Neural progenitor cell (in vitro differentiated cells): ENCODE data around the gene SPTBN4. TPM values are rescaled to one million over a fixed set of nuclear protein-coding genes. Genes with fewer than 3 reads are reported as not detected.

Experiments used
- DNase-seq: peaks from one replicate; pipeline ENCODE4 v3.0.0-alpha.2; 2016; ENCODE audit warnings: low spot score
- H2AFZ ChIP-seq: fragments of 200-600 bp; sonication (generic); replicated peaks from 2 replicates; pipeline ENCODE4 v1.6.1; 2016; ENCODE audit warnings: antibody characterized with exemption
- H3F3A ChIP-seq: fragments of 200-600 bp; sonication (generic); 2 replicates; pipeline ENCODE4 v1.6.1; 2016; ENCODE audit warnings: antibody characterized with exemption, low read depth
- H3K27ac ChIP-seq: fragments of 200-600 bp; sonication (generic); 2 replicates; pipeline ENCODE4 v1.5.1; 2016; ENCODE audit warnings: mild to moderate bottlenecking
- H3K27me3 ChIP-seq: fragments of 200-600 bp; sonication (generic); 2 replicates; pipeline ENCODE4 v1.6.1; 2016; ENCODE audit warnings: mild to moderate bottlenecking, moderate library complexity
- H3K36me3 ChIP-seq: fragments of 200-600 bp; sonication (generic); 2 replicates; pipeline ENCODE4 v1.5.1; 2016
- H3K4me1 ChIP-seq: fragments of 200-600 bp; sonication (generic); 2 replicates; pipeline ENCODE4 v1.6.1; 2016; ENCODE audit warnings: mixed run types
- H3K4me2 ChIP-seq: fragments of 200-600 bp; sonication (generic); 2 replicates; pipeline ENCODE4 v1.6.1; 2016
- H3K4me3 ChIP-seq: fragments of 200-600 bp; sonication (generic); 2 replicates; pipeline ENCODE4 v1.5.1; 2016
- H3K79me2 ChIP-seq: fragments of 200-600 bp; sonication (generic); 2 replicates; pipeline ENCODE4 v1.6.1; 2016; ENCODE audit warnings: low read depth
- H3K9ac ChIP-seq: fragments of 200-600 bp; sonication (generic); 2 replicates; pipeline ENCODE4 v1.6.1; 2016
- H3K9me3 ChIP-seq: fragments of 200-600 bp; sonication (generic); 2 replicates; pipeline ENCODE4 v1.5.1; 2016; ENCODE audit warnings: low read depth
- H4K20me1 ChIP-seq: fragments of 200-600 bp; sonication (generic); 2 replicates; pipeline ENCODE4 v1.6.1; 2016; ENCODE audit warnings: low read depth
- H3K27ac Mint-ChIP-seq: 3 replicates; pipeline ENCODE4 v1.8.0; 2021; ENCODE audit warnings: mixed read lengths
- H3K27me3 Mint-ChIP-seq: 2 replicates; pipeline ENCODE4 v1.8.0; 2022; ENCODE audit warnings: low read depth, mild to moderate bottlenecking, inconsistent platforms, moderate library complexity, mixed read lengths; ENCODE audit not compliant: insufficient read depth
- H3K36me3 Mint-ChIP-seq: 3 replicates; pipeline ENCODE4 v1.8.0; 2021; ENCODE audit warnings: mixed read lengths
- H3K4me1 Mint-ChIP-seq: 3 replicates; pipeline ENCODE4 v1.8.0; 2021; ENCODE audit warnings: mixed read lengths
- H3K4me3 Mint-ChIP-seq: 3 replicates; pipeline ENCODE4 v1.8.0; 2021; ENCODE audit warnings: mild to moderate bottlenecking, moderate library complexity, mixed read lengths
- H3K9me3 Mint-ChIP-seq: 3 replicates; pipeline ENCODE4 v1.8.0; 2020; ENCODE audit warnings: mixed read lengths
- CTCF ChIP-seq: fragments of 200-600 bp; sonication (generic); IDR thresholded peaks from 2 replicates; pipeline ENCODE4 v1.5.1; 2017; ENCODE audit warnings: antibody characterized with exemption, mild to moderate bottlenecking
- EZH2 ChIP-seq: fragments of 200-600 bp; sonication (generic); IDR thresholded peaks from 2 replicates; pipeline ENCODE4 v1.6.1; 2017; ENCODE audit warnings: antibody characterized with exemption, mild to moderate bottlenecking, moderate library complexity
- EZH2phosphoT487 ChIP-seq: fragments of 200-600 bp; sonication (generic); IDR thresholded peaks from 2 replicates; pipeline ENCODE4 v1.6.1; 2017; ENCODE audit warnings: antibody characterized with exemption
- total RNA-seq: library from RNA; depleted of rRNA; stranded (reverse); fragments of >200 nt; gene quantifications from 2 replicates; pipeline ENCODE4 v1.2.3, GENCODE V29; 2015; ENCODE audit warnings: low replicate concordance

Gene SPTBN4
- total RNA-seq, 1 donor from 2014 or later: 2.5 TPM

- H3K4me1 ChIP-seq: no peaks in the 10 kb centered on the region
- H3K36me3 Mint-ChIP-seq: no peaks in the 10 kb centered on the region
- no peak overlapping the region for H3K4me3 Mint-ChIP-seq
- H3K4me2 ChIP-seq: no peak overlapping the region
- no peaks in the 10 kb centered on the region for H3K9me3 Mint-ChIP-seq
- no peak overlapping the region for H3K27ac ChIP-seq
- TF ChIP-seq CTCF (no peak), EZH2phosphoT487 (no peak)
- H3K4me3 ChIP-seq: no peak overlapping the region
- no peaks in the 10 kb centered on the region for H3K9me3 ChIP-seq
- DNase-seq: no peak
- H3K27ac Mint-ChIP-seq: no peak overlapping the region
- no peaks in the 10 kb centered on the region for H4K20me1 ChIP-seq
- H3K36me3 ChIP-seq: no peaks in the 10 kb centered on the region
- no peak overlapping the region for H3K9ac ChIP-seq
- H3K4me1 Mint-ChIP-seq: peaks cover 2% of the 10 kb centered on the region
- no peaks in the 10 kb centered on the region for H3K79me2 ChIP-seq
- no peaks in the 10 kb centered on the region for H3F3A ChIP-seq
- H3K27me3 ChIP-seq: no peaks in the 10 kb centered on the region
- no peak overlapping the region for H2AFZ ChIP-seq
- H3K27me3 Mint-ChIP-seq: peaks cover 3% of the 10 kb centered on the region
Measured at GRCh38 chr19:40457048-40457447, 9.8 kb upstream of the SPTBN4 start.

GRCh38 chr19:40457953-40458596, 8.7 kb upstream of the SPTBN4 start:
- no peaks in the 10 kb centered on the region for H4K20me1 ChIP-seq
- no peak overlapping the region for H3K27ac ChIP-seq
- peaks cover 2% of the 10 kb centered on the region for H3K4me1 Mint-ChIP-seq
- DNase-seq: no peak
- H3K9me3 ChIP-seq: no peaks in the 10 kb centered on the region
- TF ChIP-seq EZH2: no peak
- no peak for TF ChIP-seq EZH2phosphoT487
- TF ChIP-seq CTCF: no peak
- no peak overlapping the region for H3K4me3 ChIP-seq
- no peaks in the 10 kb centered on the region for H3K79me2 ChIP-seq
- H3K27ac Mint-ChIP-seq: no peak overlapping the region
- no peak overlapping the region for H3K4me3 Mint-ChIP-seq
- no peaks in the 10 kb centered on the region for H3K36me3 Mint-ChIP-seq
- H3F3A ChIP-seq: no peaks in the 10 kb centered on the region
- no peaks in the 10 kb centered on the region for H3K36me3 ChIP-seq
- H3K4me2 ChIP-seq: no peak overlapping the region
- H3K9me3 Mint-ChIP-seq: no peaks in the 10 kb centered on the region
- no peaks in the 10 kb centered on the region for H3K4me1 ChIP-seq
- H3K9ac ChIP-seq: no peak overlapping the region
- H2AFZ ChIP-seq: no peak overlapping the region
- no peaks in the 10 kb centered on the region for H3K27me3 ChIP-seq
- H3K27me3 Mint-ChIP-seq: peaks cover 3% of the 10 kb centered on the region

- peaks cover 2% of the 10 kb centered on the region for H3K27me3 Mint-ChIP-seq
- H3K4me1 Mint-ChIP-seq: peaks cover 2% of the 10 kb centered on the region
- H3K36me3 Mint-ChIP-seq: no peaks in the 10 kb centered on the region
- DNase-seq: no peak
- TF ChIP-seq EZH2phosphoT487 (no peak), EZH2 (no peak), CTCF (no peak)
- H3K9ac ChIP-seq: no peak overlapping the region
- H3K27me3 ChIP-seq: no peaks in the 10 kb centered on the region
- no peak overlapping the region for H3K4me2 ChIP-seq
- H3F3A ChIP-seq: no peaks in the 10 kb centered on the region
- H4K20me1 ChIP-seq: no peaks in the 10 kb centered on the region
- no peaks in the 10 kb centered on the region for H3K9me3 ChIP-seq
- no peaks in the 10 kb centered on the region for H3K36me3 ChIP-seq
- H3K9me3 Mint-ChIP-seq: no peaks in the 10 kb centered on the region
- no peaks in the 10 kb centered on the region for H3K79me2 ChIP-seq
- H3K4me3 ChIP-seq: no peak overlapping the region
- no peak overlapping the region for H3K27ac Mint-ChIP-seq
- no peak overlapping the region for H2AFZ ChIP-seq
- H3K27ac ChIP-seq: no peak overlapping the region
- H3K4me3 Mint-ChIP-seq: no peak overlapping the region
- no peaks in the 10 kb centered on the region for H3K4me1 ChIP-seq
Measured at GRCh38 chr19:40458597-40458974, 8.2 kb upstream of the SPTBN4 start.
